GM12872 (cell line): Measurements from ENCODE around the gene STK32C.

Source experiments
- CTCF ChIP-seq: IDR thresholded peaks from 3 replicates; pipeline ENCODE4 v1.5.1; 2011; ENCODE audit warnings: low read depth, mild to moderate bottlenecking, low read length, moderate library complexity; ENCODE audit not compliant: insufficient read depth

Gene STK32C

GRCh38 chr10:132180736-132181135 is 127.0 kb downstream of the STK32C start:
- no peak for TF ChIP-seq CTCF

GRCh38 chr10:132179551-132180392 is 128.0 kb downstream of the STK32C start:
- TF ChIP-seq CTCF: no peak

- TF ChIP-seq CTCF: no peak
Measured at GRCh38 chr10:132178672-132179545, 128.8 kb downstream of the STK32C start.

- TF ChIP-seq CTCF: no peak
Measured at GRCh38 chr10:132178046-132178445, 129.7 kb downstream of the STK32C start.

- TF ChIP-seq CTCF: no peak
Measured at GRCh38 chr10:132176623-132177500, 130.9 kb downstream of the STK32C start.

- no peak for TF ChIP-seq CTCF
Measured at GRCh38 chr10:132175907-132176581, 131.7 kb downstream of the STK32C start.
